SIG-M5 (cell line): ENCODE measurements around the gene PARP11.

ENCODE experiments used
- DNase-seq: peaks from one replicate; lab custom pipeline; 2025; lab: John Stamatoyannopoulos, UW

PARP11 gene

DNA sequence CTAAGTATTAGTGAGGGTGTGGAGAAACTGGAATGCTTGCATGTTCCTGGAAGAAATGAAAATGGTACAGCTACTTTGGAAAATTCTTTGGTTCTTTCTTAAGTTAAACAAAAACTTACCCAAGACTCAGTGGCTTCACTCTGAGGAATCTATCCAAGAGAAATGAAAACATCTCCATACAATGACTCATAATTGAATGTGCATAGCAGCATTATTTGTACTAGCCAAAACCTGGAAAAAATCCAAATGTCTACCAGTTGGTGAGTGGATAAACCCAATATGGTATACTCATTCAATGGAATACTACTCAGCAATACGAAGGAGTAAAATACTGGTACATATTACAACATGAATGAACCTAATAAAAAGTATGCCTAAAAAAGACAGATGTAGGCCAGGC is 102.3 kb downstream of the PARP11 start:
- DNase-seq: no peak

DNA sequence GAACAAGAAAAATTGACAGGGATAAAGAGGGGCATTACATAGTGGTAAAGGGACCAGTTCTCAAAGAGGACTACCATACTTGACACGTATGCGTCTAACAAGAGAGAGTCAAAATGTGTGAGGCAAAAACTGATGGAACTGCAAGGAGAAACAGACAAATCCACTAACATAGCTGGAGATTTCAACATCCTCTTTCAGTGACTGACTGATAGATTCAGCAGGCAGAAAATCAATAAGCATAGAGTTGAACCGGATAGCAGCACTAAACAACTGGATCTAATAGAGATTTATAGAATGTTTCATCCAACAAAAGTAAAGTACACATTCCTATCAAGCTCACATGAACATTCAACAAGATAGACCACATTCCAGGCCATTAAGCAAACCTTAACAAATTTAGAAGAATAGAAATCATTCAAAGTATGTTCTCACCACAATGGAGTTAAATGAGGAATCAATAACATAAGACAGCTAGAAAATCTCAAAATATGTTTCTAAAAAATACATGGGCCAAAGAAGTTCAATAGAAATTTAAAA is 104.2 kb downstream of the PARP11 start:
- no peak for DNase-seq

DNA sequence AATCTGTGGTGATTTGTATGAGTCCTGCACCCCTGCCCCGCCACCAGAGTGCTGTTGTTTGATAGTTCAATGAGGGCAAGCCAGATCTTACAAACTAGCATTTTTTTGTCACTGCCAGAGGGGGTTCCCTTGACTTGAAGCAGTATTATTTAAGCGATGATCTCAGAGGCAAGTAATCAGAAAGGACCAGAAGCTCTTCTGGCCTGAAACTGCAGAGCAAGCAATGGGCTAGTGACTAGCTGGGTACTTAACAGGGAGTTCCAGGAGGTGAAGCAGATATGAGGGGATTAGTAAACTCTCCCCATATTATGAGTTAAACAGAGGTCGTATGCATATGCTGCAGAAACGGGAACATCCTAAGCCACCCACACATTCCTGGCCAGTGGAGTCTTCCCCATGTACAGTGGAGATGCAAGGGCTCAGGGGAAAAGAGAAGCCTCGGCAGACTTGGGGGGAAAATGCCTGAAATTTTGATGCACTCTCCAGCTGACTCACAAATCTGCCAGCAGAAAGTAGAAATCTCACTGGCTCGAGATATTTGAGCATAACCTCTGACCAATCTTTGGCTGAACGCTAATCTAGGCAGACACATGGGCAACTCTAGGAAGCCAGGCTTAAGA is 112.0 kb downstream of the PARP11 start:
- DNase-seq: no peak

DNA sequence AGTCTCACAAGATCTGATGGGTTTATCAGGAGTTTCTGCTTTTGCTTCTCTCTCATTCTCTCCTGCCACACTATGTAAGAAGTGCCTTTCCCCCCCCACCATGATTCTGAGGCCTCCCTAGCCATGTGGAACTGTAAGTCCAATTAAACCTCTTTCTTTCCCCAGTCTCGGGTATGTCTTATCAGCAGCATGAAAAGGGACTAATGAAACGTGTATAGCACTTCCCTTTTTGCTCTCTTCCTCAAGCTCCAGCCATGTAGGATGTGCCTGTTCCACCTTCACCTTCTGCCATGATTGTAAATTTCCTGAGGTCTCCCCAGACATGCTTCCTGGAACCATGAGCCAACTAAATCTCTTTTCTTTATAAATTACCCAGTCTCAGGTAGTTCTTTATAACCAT is 113.3 kb downstream of the PARP11 start:
- DNase-seq: no peak
